Stimulated activated CD8-positive, alpha-beta memory T cell treated with anti-CD3 and anti-CD28 coated beads, Interleukin-4, amount 100 ng/mL, for 48 hours (primary cell): ENCODE data around the gene PAK1.

Experiments
- DNase-seq: peaks from one replicate; pipeline ENCODE4 v3.0.0-alpha.2; 2020

The PAK1 gene

DNA sequence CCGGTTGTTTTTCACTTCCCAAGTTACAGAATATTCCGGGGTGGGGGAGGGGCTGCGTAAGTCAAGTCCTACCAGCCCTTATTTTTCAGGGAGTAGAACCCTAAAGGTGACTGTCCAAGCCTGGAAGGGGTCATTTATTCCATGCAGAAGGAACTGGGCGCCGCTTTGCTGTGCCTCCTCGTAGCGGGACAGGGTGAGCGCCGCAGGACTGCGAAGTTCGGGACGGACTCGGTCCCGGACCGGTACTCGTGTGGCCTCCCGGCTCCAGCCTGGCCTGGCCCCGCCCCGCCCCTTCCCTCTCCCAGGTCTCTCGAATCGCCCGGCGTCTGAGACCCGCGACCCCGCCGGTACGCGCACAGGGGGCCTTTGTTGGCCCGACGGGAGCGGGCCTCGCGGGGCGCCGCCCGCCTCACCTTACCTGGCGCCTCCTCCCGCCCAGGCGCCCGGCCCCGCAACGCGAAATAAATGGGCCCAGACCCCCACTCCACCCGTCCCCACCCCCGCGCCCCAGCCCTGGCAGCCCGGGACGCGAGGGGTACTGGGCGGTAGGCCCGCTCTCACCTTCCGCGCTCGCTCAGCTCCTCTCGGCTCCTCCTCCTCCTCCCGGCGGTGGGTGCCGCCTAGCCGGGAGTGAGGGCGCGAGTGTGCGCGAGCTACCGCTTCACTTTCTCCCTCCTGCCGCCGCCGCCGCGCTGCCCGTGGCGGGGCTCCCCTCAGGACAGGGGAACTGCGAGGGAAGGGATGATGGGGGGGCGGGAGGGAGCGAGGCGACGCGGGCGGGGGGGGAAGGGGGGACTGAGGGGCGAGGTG is 698 bp downstream of the PAK1 start:
- DNase-seq = peak; percentile 58

DNA sequence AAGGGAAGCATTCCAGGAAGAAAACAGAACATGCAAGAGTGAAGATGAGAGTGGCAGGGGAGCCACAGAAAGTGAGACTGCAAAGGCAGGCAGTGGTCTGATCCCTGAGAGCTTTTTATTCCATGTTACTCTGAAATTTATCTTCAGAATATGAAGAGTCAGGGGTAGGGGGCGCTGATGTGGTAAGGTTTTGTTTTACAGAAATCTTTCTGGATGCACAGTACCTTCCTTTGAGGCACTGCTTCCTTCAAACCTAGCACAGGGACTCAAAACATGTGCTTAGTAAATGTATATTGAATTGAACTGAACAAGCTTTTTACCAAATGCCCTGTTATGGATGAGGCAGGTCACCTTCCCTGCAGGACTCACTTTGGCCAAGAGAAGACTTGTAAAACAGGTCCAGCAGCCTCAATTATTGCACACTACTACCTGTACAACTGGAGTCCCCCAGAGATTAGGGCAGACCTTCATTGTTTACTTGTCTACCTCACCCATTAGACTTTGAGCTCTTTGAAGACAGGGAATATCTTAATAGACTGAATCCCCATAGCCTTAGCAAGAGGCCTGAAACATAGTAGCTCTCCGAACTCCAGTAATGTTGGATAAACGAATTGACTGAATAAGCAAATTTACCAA is 2.2 kb downstream of the PAK1 start:
- DNase-seq = peak; percentile 50

DNA sequence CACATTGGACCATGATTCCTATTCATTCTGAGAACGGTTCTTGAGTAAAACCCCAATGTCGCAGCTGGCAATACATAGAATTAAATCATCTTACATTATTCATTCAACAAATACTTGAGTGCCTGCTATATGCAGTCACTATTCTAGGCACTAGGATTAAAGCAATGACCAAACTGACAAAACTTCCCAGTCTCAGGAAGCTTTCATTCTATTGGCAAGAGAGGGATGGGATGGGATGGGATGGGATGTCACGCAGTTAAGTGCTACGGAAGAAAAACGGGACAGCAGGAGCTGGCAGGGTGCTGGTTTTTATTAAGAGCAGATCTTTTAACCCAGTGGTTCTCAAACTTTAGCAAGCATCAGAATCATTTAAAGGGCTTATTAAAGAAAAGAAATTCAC is 2.9 kb downstream of the PAK1 start:
- no peak for DNase-seq

DNA sequence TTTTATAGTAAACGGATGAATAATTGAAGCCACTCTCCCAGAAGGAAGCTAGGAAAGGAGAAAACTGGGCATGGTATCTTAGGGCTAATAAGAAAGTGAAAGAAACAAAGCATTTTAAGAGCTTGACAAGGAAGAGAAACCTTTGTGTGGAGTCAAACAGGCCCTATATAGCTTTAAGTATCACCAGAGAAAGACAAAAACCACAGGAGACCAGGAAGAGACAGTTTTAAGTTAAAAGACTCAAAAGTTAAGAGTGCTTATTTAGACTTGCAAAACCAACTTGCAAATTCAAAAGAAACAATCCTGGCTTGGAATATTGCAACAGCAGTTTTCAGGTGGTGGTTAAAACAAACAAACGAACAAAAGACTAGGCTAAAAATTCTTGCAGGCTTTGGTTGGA is 3.4 kb downstream of the PAK1 start:
- DNase-seq = no peak

DNA sequence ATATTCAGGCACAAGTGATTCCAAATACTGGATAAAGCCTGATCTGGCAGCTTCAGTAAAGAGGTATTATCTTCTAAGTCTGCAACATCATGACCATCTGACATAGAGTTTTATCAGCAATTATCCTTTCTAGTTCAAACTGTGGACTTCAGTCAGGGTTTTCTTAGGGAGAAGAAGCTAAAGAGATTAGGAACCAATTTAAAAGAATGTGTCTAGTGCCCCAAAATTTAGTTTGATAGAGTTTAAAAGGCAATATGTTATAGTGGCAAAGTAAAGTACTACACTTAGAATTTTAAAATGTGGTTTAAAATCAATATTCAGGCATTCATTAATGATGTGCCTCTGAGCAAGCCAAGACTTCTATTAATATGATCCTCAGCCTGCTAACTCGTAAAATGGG is 5.4 kb downstream of the PAK1 start:
- DNase-seq = no peak

DNA sequence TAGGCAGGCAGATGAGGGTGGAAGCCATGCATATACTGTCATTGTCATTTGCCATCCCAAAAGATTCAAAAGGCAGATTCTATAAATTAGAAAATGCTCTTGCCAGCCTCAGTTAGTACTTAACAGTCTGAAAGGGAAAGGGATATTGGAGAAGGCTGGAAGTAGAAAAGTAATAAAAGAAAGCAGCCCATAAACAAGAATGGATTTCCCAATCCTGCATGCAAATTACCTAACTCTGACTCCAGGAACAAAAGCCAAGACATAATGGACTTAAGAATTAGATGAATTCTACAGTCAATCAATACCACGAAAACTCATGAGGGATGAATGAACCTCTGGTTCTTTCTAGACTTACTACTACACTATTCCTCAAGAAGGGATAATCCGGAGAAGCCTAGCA is 5.9 kb downstream of the PAK1 start:
- DNase-seq = no peak

DNA sequence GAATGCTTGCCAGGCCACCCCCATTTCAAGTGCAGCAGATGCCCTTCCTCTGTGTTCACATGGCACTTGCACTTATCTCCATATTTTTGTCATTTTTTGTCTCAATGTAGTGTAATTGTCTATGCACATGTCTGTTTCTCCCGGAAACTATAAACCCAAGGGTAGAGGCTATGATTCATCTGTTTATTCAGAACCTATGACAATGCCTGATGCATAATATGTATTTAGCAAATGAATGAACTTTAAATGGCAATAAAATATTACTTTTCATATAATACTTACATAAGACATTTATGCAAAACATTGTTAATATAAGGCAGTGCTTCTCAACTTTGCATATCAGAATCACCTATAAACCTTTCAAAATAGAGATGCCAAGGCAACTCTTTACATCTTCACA is 6.7 kb downstream of the PAK1 start:
- no peak for DNase-seq

DNA sequence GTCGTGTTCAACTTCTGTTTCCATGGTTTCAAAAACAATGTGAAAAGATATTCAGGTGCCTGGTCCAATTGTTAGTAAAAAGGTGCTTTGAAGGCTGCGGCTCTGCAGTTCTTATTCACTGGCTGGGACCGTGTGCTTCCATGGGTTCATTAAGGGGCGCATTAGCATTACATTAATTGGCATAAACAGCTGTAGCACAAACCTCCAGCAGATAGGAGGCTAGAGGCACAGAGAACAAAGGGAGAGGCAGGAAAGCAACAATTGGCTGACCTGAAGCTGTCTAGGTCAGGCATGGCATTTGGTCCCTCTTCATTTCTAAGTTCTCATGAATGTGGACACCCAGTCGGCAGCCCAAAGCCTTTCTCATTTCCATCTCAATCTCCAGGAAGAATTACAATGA is 16.6 kb downstream of the PAK1 start:
- no peak for DNase-seq

DNA sequence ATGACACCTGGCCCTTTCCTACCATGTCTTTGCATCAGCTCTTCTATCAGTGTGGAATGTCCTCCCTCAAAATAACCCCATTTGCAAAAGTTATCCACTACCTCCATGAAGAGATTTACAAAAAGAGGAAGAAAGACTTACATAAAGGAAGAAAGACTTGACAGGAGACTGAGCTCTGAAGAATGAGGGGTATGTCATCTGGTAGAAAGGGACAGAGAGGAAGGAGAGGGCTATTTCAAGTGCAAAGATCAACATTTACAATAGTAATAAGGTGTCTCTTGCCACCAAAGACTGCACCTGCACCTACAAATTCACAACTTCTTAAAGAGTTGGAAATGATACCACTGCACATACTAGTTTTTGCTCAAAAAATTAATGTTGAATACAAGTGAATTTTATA is 18.2 kb downstream of the PAK1 start:
- DNase-seq = no peak

DNA sequence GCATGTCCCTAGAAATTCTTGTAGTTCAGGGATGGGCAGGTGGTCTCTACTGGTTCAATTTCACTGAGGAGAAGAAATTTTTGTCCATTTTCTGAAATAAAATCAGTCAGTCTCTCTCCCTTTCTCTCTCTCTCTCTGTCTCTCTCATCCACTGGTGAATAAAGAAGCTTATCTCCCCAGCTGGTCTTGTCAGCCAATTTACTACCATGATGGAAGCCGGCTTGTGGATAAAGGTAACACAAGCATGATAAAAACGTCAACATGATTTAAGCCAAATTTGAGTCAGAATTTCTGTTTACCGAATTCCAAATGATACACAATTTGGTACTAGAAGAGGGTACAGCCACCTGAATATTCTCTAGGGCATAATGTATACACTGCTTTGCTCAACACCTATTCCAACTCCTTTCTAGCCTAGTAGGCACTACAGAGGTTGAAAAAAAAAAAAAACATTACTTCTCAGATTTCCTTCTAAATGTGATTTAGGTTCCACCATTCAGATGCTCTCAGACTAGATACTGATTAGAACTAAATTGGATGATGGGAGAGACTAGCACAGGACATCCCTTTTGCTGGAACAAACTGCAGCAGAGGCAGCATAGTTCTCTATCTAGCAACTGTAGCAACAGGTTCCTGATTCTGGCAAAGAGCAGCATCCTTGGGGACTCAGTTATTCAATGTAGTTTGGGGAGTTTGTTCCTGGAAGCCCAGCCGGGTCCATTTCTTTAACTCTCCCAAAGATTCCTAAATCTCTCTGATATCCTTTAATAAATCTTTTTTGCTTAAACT is 18.8 kb downstream of the PAK1 start:
- no peak for DNase-seq

DNA sequence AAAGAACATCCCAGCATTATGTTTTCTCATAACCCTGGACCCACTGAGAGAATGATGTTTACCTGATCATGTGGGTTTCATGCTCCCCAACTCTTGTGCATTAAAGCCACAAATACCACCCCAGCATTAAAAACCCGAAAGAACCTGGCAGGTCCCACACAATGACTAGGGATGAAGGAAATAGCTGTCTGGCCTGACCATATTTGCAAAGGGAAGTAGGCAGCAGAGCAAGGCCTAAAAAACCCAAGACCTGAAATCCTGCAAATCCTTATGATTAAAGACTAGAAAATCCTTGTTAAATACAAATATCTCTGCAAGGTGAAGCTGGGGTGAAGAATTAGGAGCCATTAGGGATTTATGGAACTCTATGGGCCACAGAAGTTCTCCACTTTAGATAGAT is 23.7 kb downstream of the PAK1 start:
- DNase-seq = no peak

DNA sequence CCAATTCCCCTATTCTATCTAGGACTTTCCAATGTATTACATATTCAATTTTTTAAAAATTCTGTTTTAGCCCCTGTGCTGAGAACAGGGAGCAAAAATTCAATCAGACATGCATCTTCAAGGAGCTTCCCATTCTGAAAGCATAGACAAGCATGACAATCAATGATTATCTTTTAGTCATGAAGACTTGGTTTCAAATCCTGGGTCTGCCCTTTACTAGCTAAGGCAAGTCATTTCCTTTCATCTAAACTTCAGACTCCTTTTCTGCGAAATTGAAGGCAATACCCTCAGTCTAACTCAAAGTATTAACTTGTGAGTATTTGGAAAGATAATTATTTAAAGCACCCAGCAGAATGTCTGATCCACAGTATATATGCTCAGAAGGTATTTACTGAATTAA is 24.1 kb downstream of the PAK1 start:
- DNase-seq = no peak

DNA sequence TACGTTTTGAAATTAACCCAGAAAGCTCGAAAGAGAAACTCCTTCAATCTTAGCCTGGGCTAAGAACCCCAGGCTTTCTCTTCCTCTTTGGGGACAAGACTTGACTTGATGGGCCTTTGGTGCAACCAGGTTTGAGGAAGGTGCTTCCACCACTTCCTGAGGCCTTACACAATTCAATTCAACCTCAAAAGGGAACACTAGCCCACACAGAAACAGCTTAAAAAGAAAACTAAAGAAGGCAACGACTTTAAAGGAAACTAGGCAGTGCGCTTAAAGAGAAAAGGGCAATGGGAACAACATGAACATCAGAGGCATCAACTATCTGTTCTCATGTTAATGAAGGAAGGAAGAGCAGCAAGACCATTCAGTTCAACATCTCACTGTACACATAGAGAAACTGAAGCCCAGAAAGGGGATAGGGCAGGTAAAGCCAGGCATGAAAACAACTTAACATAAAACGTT is 24.8 kb downstream of the PAK1 start:
- DNase-seq = no peak

DNA sequence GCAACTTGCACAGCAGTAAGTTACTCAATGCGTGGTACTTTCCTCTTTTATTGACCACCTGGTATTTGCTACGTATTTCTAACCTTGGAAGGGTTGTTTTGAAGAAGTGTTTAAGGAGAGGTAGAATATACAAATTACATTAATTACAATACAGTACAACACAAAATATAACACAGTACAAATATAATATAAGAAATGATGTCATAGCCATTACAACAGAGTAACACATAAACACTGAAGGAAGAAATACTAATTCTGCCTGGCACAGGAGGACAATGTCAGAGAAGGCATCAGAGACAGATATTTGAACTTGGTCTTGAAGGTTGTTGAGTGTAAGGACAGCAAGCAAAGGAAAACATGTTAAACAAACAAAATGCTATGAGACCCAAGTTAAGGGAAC is 25.6 kb downstream of the PAK1 start:
- no peak for DNase-seq

DNA sequence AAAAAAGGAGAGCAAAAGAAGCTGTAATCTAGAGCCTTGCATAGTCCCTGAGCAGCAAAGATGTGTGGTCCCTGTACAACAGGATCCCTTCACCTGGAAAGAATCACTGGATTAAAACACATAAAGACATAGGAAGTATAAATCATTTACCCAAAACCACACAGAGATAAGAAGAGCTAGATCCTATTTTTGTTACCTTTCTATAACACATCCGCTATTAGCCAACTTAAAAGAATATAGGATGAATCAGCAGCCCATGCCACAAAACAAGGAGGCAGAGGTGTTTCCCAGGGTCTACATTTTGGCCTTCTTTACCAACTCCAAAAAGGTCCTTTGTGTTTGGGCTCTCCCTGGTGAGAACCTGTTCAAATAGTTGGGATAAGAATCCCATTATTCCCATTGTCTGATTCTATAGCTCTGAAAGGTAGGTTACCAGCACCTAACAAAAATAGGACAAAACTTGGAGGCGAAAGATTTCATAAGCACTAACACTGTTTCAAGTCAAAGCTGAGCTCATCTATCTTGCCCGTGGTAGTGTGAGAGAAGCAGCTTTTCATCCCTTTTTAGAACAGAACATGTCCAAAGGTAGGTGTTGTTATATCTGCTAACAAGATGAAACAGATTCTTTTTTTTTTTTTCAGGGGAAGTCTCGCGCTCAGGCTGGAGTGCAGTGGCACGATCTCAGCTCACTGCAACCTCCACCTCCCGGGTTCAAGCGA is 26.8 kb downstream of the PAK1 start:
- DNase-seq = no peak

DNA sequence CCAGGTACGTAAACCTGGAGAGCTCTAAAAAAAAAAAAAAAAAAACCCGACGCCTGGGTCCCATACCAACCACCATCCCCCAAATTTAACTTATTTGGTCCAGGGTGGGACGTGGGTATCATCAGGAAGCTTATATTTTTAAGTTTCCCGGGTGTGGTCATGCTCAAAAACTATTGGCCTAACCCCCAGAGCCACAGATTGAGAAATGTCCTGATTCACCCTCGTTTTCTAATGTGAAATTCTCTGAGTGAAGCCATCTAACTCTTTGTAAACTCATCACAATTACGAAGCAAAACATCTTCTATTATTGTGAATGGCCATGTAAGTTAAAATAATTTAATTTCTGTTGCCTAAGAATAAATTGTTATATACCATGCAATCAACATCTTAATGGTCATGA is 29.6 kb downstream of the PAK1 start:
- no peak for DNase-seq

DNA sequence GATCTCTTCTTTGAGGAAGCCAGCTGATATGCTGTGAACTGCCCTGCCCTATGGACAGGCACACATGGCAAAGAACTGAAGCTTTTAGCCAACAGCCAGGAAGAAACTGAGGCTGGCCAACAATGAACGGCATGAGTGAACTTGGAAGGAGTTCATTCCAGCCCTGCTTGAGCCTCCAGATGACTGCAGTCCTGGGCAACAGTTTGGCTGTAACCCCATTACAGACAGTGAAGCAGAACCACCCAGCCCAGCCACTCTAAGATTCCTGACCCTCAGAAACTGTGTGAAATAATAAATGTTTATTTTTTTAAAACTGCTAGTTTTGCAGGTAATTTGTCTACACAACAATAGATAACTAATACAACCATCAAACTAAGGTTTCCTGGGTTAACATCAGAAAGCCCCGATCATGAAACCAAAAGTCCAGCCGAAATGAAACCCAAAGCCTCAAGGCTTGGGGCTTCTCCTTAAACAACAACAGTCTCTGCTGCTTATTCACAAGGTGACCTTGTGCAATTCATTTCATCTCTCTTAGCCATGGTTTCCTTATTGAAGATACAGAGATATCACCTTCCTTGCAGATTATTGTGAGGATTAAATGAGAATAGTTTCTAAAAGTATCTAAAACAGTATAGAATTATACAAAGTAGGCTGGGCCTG is 31.4 kb downstream of the PAK1 start:
- DNase-seq = no peak

DNA sequence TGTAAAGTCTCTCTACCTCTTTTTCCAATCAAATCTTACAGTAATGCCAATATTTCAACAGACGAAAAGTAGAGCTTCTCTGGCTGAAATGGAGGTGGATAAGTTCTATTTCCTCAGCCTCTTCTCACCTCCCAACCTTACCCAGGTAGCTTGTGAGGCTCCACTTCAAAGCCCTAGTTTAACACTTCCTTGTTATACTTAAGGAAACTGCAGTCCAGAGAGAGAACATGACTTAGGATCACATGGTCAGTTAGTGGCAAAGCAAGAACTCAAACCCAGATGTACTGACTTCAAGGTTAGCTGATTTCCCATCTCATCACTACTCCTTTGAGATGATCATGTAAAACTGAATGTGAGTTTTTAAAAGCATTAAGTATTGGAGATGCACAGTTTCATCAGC is 32.5 kb downstream of the PAK1 start:
- no peak for DNase-seq

DNA sequence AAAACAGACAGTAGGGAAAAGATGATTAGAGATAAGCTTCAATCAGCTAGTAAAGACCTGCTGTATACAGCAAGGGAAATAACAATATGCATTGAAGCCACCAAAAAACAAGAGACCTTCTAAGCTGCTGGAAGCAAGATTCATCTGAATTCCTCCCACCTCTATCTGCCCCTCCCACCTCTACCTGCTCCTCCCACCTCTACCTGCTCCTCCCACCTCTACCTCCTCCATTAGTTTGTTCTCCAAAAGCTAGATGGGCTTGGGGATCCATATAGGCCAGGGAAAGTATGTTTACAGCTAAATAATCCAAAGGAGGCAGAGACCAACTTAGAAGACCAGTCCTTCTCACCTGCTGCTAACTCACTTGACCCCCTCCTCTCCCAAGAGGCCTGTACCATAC is 33.2 kb downstream of the PAK1 start:
- no peak for DNase-seq

DNA sequence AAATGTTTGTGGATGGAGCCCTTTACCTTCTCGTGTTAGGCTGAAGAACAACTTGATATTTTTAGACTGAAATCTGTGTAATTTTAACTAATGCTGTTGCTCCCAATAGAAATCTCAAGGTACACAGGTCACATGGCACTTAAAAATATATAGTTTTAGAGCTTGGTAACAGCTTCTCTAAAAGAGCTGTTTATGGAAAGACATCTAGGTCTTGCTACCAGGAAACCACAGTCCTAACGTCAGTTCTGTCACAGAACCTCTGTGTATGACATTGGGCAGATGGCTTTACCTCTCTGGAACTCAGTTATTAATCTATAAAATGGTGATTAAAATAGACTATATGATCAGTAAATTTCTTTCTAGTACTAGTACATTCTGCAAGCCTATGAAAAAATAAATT is 35.4 kb downstream of the PAK1 start:
- no peak for DNase-seq

DNA sequence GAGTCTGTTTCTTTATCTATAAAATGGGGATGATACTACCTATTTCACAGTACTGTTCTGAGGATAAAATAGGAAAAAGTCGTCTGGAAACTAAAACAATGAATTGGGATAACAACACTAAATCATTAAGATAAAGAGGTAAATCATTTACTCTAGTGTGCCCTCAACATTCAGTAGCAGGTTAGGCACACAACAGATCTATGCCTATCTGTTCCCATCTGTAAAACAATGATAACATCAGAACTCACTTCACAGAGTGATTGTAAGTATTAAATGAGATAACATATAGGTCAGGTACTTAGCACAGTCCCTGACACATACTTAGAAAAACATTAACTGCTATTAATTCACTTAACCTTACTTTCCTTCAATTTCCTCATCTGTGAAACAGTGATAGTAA is 36.9 kb downstream of the PAK1 start:
- no peak for DNase-seq

DNA sequence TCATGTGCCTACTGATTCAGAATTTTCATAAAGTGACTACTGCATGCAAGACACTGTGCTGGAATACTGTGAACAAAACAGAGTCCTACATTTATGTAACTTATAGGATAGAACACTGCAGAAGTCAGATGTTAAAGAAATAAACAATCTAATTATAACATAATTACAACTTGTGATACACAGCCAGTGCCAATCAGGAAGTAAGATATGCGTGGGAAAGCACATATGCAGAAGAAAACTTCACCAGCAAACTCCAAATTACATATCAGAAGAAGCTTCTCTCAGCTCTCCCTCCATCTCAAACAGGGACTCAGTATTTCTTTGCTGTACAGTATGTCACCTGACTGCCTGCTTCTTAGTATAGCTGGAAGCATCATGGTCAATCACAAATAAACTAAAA is 37.4 kb downstream of the PAK1 start:
- DNase-seq = no peak

DNA sequence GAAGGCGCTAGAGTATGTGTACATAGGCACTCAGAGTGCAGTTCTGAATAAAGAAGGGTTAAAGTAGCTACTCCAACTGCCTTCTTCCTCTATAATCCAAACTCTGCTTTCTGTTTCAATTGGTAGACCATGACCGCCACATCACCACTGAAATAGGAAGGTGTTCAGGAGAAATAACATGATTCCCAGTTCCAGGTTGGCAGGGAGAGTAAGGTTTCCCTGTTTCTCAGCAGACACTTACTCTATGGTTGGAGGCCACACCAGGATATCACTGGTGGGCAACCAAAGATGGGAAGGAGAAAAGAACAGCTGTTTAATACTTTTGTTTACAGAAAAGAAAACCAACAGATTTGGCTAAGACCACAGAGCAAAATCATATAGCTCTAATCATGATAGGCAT is 37.9 kb downstream of the PAK1 start:
- no peak for DNase-seq
